ENCODE data around the gene MNAT1. TPM values are rescaled to one million over a fixed set of nuclear protein-coding genes. Genes with fewer than 3 reads are reported as not detected.

Gene MNAT1
- total RNA-seq, 2 donors from 2014 or later: 20.2 to 29.7 TPM

- Histone ChIP-seq H3K9me3 (no peaks in the 10 kb centered on the region), H3K27ac (peak within 1 kb of the TSS; percentile 83 to 89), H3K4me1 (peaks cover 0 to 46% of the 10 kb centered on the region in 2 donors), H3K4me3 (peak within 1 kb of the TSS; percentile 63 to 80), H3K27me3 (no peaks in the 10 kb centered on the region), H3K36me3 (peaks cover 12% of the 10 kb centered on the region)
- TF ChIP-seq CTCF (IDR thresholded peaks at IDR 0.05): no peak
- DNase-seq (ENCODE audit: low spot score): peak; percentile 96
These were observed 246.5 kb downstream of the MNAT1 start, which contains the start of the genes SLC38A6 and TRMT5 for GRCh38 chr14:60980811-60981632. Gene SLC38A6 (plus strand): TSS chr14:60981245. CDS start chr14:60981278, 33 bp downstream. Gene TRMT5 (minus strand): TSS chr14:60981079. CDS start chr14:60980973, 106 bp downstream.

- H3K4me1 ChIP-seq: peaks cover 0 to 46% of the 10 kb centered on the region in 2 donors
- DNase-seq (ENCODE audit: low spot score): no peak
- no peak for TF ChIP-seq CTCF (IDR thresholded peaks at IDR 0.05)
These were observed 247.3 kb downstream of the MNAT1 start for GRCh38 chr14:60981633-60982455.

GRCh38 chr14:60984196-60984595, 249.6 kb downstream of the MNAT1 start:
- peaks cover 0 to 30% of the 10 kb centered on the region in 2 donors for H3K4me1 ChIP-seq
- DNase-seq (ENCODE audit: low spot score): no peak
- TF ChIP-seq CTCF (IDR thresholded peaks at IDR 0.05): no peak
- H3K27ac ChIP-seq: no peak overlapping the region
- peaks cover 9% of the 10 kb centered on the region for H3K36me3 ChIP-seq
- no peaks in the 10 kb centered on the region for H3K9me3 ChIP-seq
- no peak overlapping the region for H3K4me3 ChIP-seq
- no peaks in the 10 kb centered on the region for H3K27me3 ChIP-seq

More at GRCh38 chr14:60981633-60982455, 247.3 kb downstream of the MNAT1 start:
- Histone ChIP-seq H3K27me3 (no peaks in the 10 kb centered on the region), H3K27ac (peak overlapping the region; percentile 83 to 89), H3K9me3 (no peaks in the 10 kb centered on the region), H3K36me3 (peaks cover 9% of the 10 kb centered on the region), H3K4me3 (peak overlapping the region; percentile 63 to 80)

GRCh38 chr14:60986500-60986899, 251.9 kb downstream of the MNAT1 start:
- TF ChIP-seq CTCF (IDR thresholded peaks at IDR 0.05): no peak
- H3K4me1 ChIP-seq: peaks cover 0 to 20% of the 10 kb centered on the region in 2 donors
- no peaks in the 10 kb centered on the region for H3K27me3 ChIP-seq
- no peaks in the 10 kb centered on the region for H3K9me3 ChIP-seq
- DNase-seq (ENCODE audit: low spot score): no peak
- no peak overlapping the region for H3K4me3 ChIP-seq
- H3K36me3 ChIP-seq: peaks cover 30% of the 10 kb centered on the region
- no peak overlapping the region for H3K27ac ChIP-seq

- no peak overlapping the region for H3K4me3 ChIP-seq
- no peak overlapping the region for H3K27ac ChIP-seq
- H3K4me1 ChIP-seq: no peaks in the 10 kb centered on the region
- no peaks in the 10 kb centered on the region for H3K27me3 ChIP-seq
- no peak for TF ChIP-seq CTCF (IDR thresholded peaks at IDR 0.05)
- H3K9me3 ChIP-seq: no peaks in the 10 kb centered on the region
- H3K36me3 ChIP-seq: peaks cover 56% of the 10 kb centered on the region
- DNase-seq (ENCODE audit: low spot score): no peak
These were observed 255.0 kb downstream of the MNAT1 start for GRCh38 chr14:60989599-60989998.

Data from right atrium auricular region (tissue), 2 donors.